Upper lobe of left lung (tissue), 6 donors: ENCODE results near the gene SIDT2. TPM values are rescaled to one million over a fixed set of nuclear protein-coding genes. Genes with fewer than 3 reads are reported as not detected.

Source experiments
- ATAC-seq, 2 donors: fragments of 200-7000 bp; cut with Tn5 transposase; one replicate each; pipeline ENCODE4 v1.9.1; 2022; ENCODE audit warnings: mild to moderate bottlenecking in 2 of 2, moderate library complexity in 2 of 2; ENCODE audit not compliant: low FRiP score in 2 of 2
- DNase-seq, 2 donors: peaks; one replicate each; pipeline ENCODE4 v3.0.0-alpha.2; 2019 to 2020
- H3K27ac ChIP-seq, 4 donors: fragments of 200-600 bp; sonication (generic); one replicate each; pipeline ENCODE4 v1.5.1; 2016 to 2019
- H3K27me3 ChIP-seq, 4 donors: fragments of 200-600 bp; sonication (generic); one replicate each; pipeline ENCODE4 v1.5.1; 2017 to 2019
- H3K36me3 ChIP-seq, 4 donors: fragments of 200-600 bp; sonication (generic); one replicate each; pipeline ENCODE4 v1.5.1; 2016 to 2019
- H3K4me1 ChIP-seq, 4 donors: fragments of 200-600 bp; sonication (generic); one replicate each; pipeline ENCODE4 v1.5.1; 2018 to 2019
- H3K4me3 ChIP-seq, 4 donors: fragments of 200-600 bp; sonication (generic); one replicate each; pipeline ENCODE4 v1.5.1; 2017 to 2019; ENCODE audit warnings: mild to moderate bottlenecking in 2 of 4, moderate library complexity in 1 of 4
- H3K9me3 ChIP-seq, 4 donors: fragments of 200-600 bp; sonication (generic); one replicate each; pipeline ENCODE4 v1.5.1; 2018 to 2019
- EP300 ChIP-seq, 4 donors: sonication (generic); formaldehyde crosslinking; IDR thresholded peaks; one replicate each; pipeline ENCODE4 v1.5.1; 2017; ENCODE audit warnings: antibody characterized with exemption in 4 of 4, control low read depth in 2 of 4
- POLR2A ChIP-seq, 4 donors: fragments of 450-650 bp; IDR thresholded peaks; one replicate each; pipeline ENCODE4 v1.5.1; 2016 to 2017; ENCODE audit warnings: antibody characterized with exemption in 4 of 4, mild to moderate bottlenecking in 2 of 4
- POLR2AphosphoS5 ChIP-seq, 2 donors: sonication (generic); formaldehyde crosslinking; IDR thresholded peaks; one replicate each; pipeline ENCODE4 v1.5.1; 2017; ENCODE audit warnings: antibody characterized with exemption in 2 of 2
- WGBS, 2 donors: methylation state at CpG; one replicate each; pipeline ENCODE4 v1.1.5; 2017 to 2018; 5-methylcytosine and 5-hydroxymethylcytosine counted together
- total RNA-seq, 6 donors: library from RNA; depleted of rRNA in 4 of 6; stranded (reverse); fragments of >200 nt in 4 of 6; gene quantifications; one replicate each; pipeline versions ENCODE4 v1.1.0 to v1.2.1, GENCODE V29; 2016 to 2021
- TF ChIP-seq, protein P1 (sequence below), 6 experiments: fragments of 450-650 bp in 4 of 6; fragments of 200-600 bp in 2 of 6; sonication (generic) in 2 of 6; IDR thresholded peaks; one replicate each; pipeline ENCODE4 v1.5.1; 2016 to 2019; ENCODE audit warnings: antibody characterized with exemption in 6 of 6
- donor health status: DM: no; HTN: no; CAD: no; lungs with moderate emphysema.
- donor health status: DM: no; HTN: yes; CAD: no; lungs with severe emphysema.

The SIDT2 gene
- total RNA-seq, 6 donors from 2014 or later = 62.8 to 287 (median 153) TPM

GRCh38 chr11:117185736-117186430 lies 7.3 kb downstream of the SIDT2 start:
- no peaks in the 10 kb centered on the region for H3K27me3 ChIP-seq
- H3K4me3 ChIP-seq = peak overlapping the region in 1 of 4 donors; percentile 16
- DNase-seq = peak in 1 of 2 donors; percentile 19
- TF ChIP-seq EP300 (IDR thresholded peaks at IDR 0.05) (no peak), POLR2A (IDR thresholded peaks at IDR 0.05) (no peak), POLR2AphosphoS5 (IDR thresholded peaks at IDR 0.05) (no peak)
- TF ChIP-seq, protein P1, sequence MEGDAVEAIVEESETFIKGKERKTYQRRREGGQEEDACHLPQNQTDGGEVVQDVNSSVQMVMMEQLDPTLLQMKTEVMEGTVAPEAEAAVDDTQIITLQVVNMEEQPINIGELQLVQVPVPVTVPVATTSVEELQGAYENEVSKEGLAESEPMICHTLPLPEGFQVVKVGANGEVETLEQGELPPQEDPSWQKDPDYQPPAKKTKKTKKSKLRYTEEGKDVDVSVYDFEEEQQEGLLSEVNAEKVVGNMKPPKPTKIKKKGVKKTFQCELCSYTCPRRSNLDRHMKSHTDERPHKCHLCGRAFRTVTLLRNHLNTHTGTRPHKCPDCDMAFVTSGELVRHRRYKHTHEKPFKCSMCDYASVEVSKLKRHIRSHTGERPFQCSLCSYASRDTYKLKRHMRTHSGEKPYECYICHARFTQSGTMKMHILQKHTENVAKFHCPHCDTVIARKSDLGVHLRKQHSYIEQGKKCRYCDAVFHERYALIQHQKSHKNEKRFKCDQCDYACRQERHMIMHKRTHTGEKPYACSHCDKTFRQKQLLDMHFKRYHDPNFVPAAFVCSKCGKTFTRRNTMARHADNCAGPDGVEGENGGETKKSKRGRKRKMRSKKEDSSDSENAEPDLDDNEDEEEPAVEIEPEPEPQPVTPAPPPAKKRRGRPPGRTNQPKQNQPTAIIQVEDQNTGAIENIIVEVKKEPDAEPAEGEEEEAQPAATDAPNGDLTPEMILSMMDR (IDR thresholded peaks at IDR 0.05) = no peak
- ATAC-seq = peak in 1 of 2 donors; percentile 27
- H3K36me3 ChIP-seq = peaks cover 0 to 71% (median 53%) of the 10 kb centered on the region in 4 donors
- peaks cover 2 to 30% (median 12%) of the 10 kb centered on the region in 4 donors for H3K4me1 ChIP-seq
- WGBS, 2 donors = 67 to 79% methylated on average over 5 of the region's 5 CpGs
- peak overlapping the region in 3 of 4 donors; percentile 32 to 72 (median 58) for H3K27ac ChIP-seq
- no peaks in the 10 kb centered on the region for H3K9me3 ChIP-seq

DNA sequence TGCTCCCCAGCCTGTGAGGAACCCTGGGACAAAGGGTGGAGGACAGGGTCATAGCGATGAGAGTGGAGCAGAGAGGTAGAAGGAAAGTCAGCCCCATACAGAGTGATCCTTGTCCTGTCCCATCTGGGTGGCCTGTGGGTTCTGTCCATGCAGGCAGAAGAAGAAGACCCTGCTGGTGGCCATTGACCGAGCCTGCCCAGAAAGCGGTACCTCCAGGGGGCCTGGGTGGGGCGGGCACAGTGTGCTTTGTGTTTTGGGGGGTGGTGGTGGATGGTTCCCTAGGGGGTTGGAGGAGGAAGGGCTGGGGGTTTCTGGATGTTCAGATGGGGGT lies 7.9 kb downstream of the SIDT2 start:
- Histone ChIP-seq H3K4me1 (peaks cover 0 to 25% (median 8%) of the 10 kb centered on the region in 4 donors), H3K4me3 (peak overlapping the region in 1 of 4 donors; percentile 16), H3K36me3 (peaks cover 0 to 76% (median 54%) of the 10 kb centered on the region in 4 donors), H3K27ac (peak overlapping the region in 3 of 4 donors; percentile 32 to 72 (median 58)), H3K9me3 (no peaks in the 10 kb centered on the region), H3K27me3 (no peaks in the 10 kb centered on the region)
- 94 to 99% methylated on average over 4 of the region's 4 CpGs for WGBS, 2 donors
- ATAC-seq (no peak), DNase-seq (no peak)
- TF ChIP-seq EP300 (IDR thresholded peaks at IDR 0.05) = no peak
- TF ChIP-seq POLR2AphosphoS5 (IDR thresholded peaks at IDR 0.05) = no peak
- no peak for TF ChIP-seq POLR2A (IDR thresholded peaks at IDR 0.05)
- TF ChIP-seq, protein P1 (IDR thresholded peaks at IDR 0.05) = no peak

DNA sequence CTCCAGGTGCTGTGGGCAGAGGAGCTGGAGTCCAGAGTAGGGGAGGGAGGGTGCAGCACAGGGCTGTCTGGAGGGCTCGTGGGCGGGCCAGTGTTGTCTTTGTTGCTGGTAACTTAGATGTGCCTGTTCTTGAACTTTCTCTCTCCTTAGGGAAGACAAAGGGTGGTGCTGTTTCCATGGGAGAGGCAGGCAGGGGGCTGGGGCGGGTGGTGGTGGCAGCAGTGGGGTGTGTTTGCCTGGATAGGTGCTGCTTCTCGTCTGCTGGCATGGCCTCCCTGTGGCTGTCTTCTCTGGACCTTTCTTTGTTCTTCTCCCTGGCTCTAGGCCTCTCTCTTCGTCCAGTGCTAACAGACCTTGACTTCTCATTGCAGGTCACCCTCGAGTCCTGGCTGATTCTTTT lies 8.5 kb downstream of the SIDT2 start:
- peaks cover 0 to 80% (median 58%) of the 10 kb centered on the region in 4 donors for H3K36me3 ChIP-seq
- H3K4me3 ChIP-seq = peak overlapping the region in 1 of 4 donors; percentile 16
- H3K4me1 ChIP-seq = peaks cover 0 to 23% (median 7%) of the 10 kb centered on the region in 4 donors
- no peaks in the 10 kb centered on the region for H3K27me3 ChIP-seq
- ATAC-seq (no peak), DNase-seq (peak in 1 of 2 donors; percentile 15)
- peak overlapping the region in 2 of 4 donors; percentile 62 to 77 for H3K27ac ChIP-seq
- WGBS, 2 donors = 83 to 84% methylated on average over 6 of the region's 6 CpGs
- TF ChIP-seq POLR2A (IDR thresholded peaks at IDR 0.05) (no peak), EP300 (IDR thresholded peaks at IDR 0.05) (no peak), POLR2AphosphoS5 (IDR thresholded peaks at IDR 0.05) (no peak)
- TF ChIP-seq, protein P1 (IDR thresholded peaks at IDR 0.05) = no peak
- H3K9me3 ChIP-seq = no peaks in the 10 kb centered on the region

DNA sequence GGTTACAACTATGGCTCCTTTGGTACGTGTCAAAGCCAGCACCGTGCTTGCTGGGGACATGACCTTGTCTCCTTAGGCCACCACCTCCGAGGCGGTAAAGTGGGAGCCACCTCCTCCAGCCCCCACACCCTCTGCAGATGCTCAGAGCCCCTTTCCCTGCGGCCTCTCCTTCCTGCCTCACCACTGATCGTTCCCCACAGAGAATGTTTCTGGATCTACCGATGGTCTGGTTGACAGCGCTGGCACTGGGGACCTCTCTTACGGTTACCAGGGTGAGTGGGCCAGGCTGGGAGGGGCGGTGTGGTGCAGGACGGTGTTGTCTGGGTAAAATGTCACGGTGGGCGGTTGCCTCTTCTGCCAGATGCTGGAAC lies 8.9 kb downstream of the SIDT2 start:
- DNase-seq (peak in 1 of 2 donors; percentile 18), ATAC-seq (no peak)
- Histone ChIP-seq H3K4me1 (peaks cover 0 to 23% (median 7%) of the 10 kb centered on the region in 4 donors), H3K9me3 (no peaks in the 10 kb centered on the region), H3K36me3 (peaks cover 0 to 80% (median 58%) of the 10 kb centered on the region in 4 donors), H3K4me3 (no peak overlapping the region), H3K27ac (peak overlapping the region in 2 of 4 donors; percentile 62 to 77), H3K27me3 (no peaks in the 10 kb centered on the region)
- 90 to 93% methylated on average over 13 of the region's 13 CpGs for WGBS, 2 donors
- no peak for TF ChIP-seq EP300 (IDR thresholded peaks at IDR 0.05)
- no peak for TF ChIP-seq POLR2AphosphoS5 (IDR thresholded peaks at IDR 0.05)
- no peak for TF ChIP-seq POLR2A (IDR thresholded peaks at IDR 0.05)
- TF ChIP-seq, protein P1 (IDR thresholded peaks at IDR 0.05) = no peak
